H1 (cell line): ENCODE measurements around the gene AQP2. TPM values are rescaled to one million over a fixed set of nuclear protein-coding genes. Genes with fewer than 3 reads are reported as not detected.

ENCODE experiments used
- CTCF ChIA-PET: fragments of 300-600 bp; sonication (Branson Sonifier 250); formaldehyde crosslinking; loops from one replicate; lab custom pipeline; 2021; ENCODE audit not compliant: partially characterized antibody; lab: Charles Lee
- POLR2A ChIA-PET: fragments of 300-600 bp; sonication (Branson Sonifier 250); formaldehyde crosslinking; loops from one replicate; lab custom pipeline; 2021; ENCODE audit warnings: inconsistent platforms; ENCODE audit not compliant: partially characterized antibody; lab: Charles Lee
- DNase-seq, 2 experiments: peaks; one replicate each; pipeline versions ENCODE4 v3.0.0 to v3.0.0-alpha.2; 2010 to 2022; ENCODE audit warnings: low spot score in 2 of 2, low read depth in 1 of 2, mixed read lengths in 1 of 2
- FAIRE-seq: peaks from 2 replicates; lab custom pipeline; 2011; peaks lifted over from hg19 to GRCh38; lab: Jason Lieb, UNC
- H2AFZ ChIP-seq: 2 replicates; pipeline ENCODE4 v1.8.1; 2012; ENCODE audit warnings: low read length, inconsistent platforms
- H2AK5ac ChIP-seq: 2 replicates; pipeline ENCODE4 v1.6.1; 2013; ENCODE audit warnings: low read depth, low read length
- H2BK120ac ChIP-seq: replicated peaks from 2 replicates; pipeline ENCODE3; 2013; ENCODE audit warnings: low read depth, low read length, inconsistent platforms
- H2BK12ac ChIP-seq: 2 replicates; pipeline ENCODE4 v1.6.1; 2013; ENCODE audit warnings: low read depth, low read length
- H2BK15ac ChIP-seq: 2 replicates; pipeline ENCODE4 v1.6.1; 2013; ENCODE audit warnings: low read length
- H2BK20ac ChIP-seq: 2 replicates; pipeline ENCODE4 v1.6.1; 2013; ENCODE audit warnings: low read length
- H2BK5ac ChIP-seq: 2 replicates; pipeline ENCODE4 v1.6.1; 2013; ENCODE audit warnings: low read depth, low read length
- H3K14ac ChIP-seq: 2 replicates; pipeline ENCODE4 v1.6.1; 2013; ENCODE audit warnings: inconsistent platforms; ENCODE audit not compliant: insufficient read length
- H3K18ac ChIP-seq: 2 replicates; pipeline ENCODE4 v1.6.1; 2013; ENCODE audit warnings: low read length; ENCODE audit errors: extremely low read depth
- H3K23ac ChIP-seq: 2 replicates; pipeline ENCODE4 v1.6.1; 2013; ENCODE audit warnings: inconsistent platforms; ENCODE audit not compliant: insufficient read length
- H3K23me2 ChIP-seq: 2 replicates; pipeline ENCODE4 v1.6.1; 2013; ENCODE audit warnings: low read depth, low read length
- H3K27ac ChIP-seq: 2 replicates; pipeline ENCODE4 v1.6.1; 2011; ENCODE audit warnings: low read depth, low read length, inconsistent platforms
- H3K27me3 ChIP-seq, 4 experiments: replicated peaks in 1 of 4; 1 replicate in 1 of 4; 2 replicates in 3 of 4; pipeline versions ENCODE4 v1.6.1 to v1.8.1; 2011 to 2013; ENCODE audit warnings: low read length in 3 of 4, mild to moderate bottlenecking in 3 of 4, inconsistent platforms in 2 of 4, mixed read lengths in 2 of 4, moderate library complexity in 1 of 4; ENCODE audit not compliant: control insufficient read depth in 3 of 4, insufficient read depth in 3 of 4; ENCODE audit errors: extremely low read depth in 1 of 4
- H3K36me3 ChIP-seq, 4 experiments: 2 replicates each; pipeline versions ENCODE4 v1.6.1 to v1.8.1; 2011 to 2013; ENCODE audit warnings: mild to moderate bottlenecking in 4 of 4, low read length in 3 of 4, moderate library complexity in 2 of 4, control low read depth in 1 of 4, inconsistent platforms in 1 of 4; ENCODE audit not compliant: insufficient read depth in 4 of 4, control insufficient read depth in 2 of 4
- H3K4ac ChIP-seq: replicated peaks from 2 replicates; pipeline ENCODE3; 2013; ENCODE audit warnings: low read length, low read depth, mixed read lengths, inconsistent platforms; ENCODE audit not compliant: insufficient read length
- H3K4me1 ChIP-seq, 4 experiments: replicated peaks in 1 of 4; 1 replicate in 1 of 4; 2 replicates in 3 of 4; pipeline versions ENCODE4 v1.6.1 to v1.8.1; 2011 to 2013; ENCODE audit warnings: low read length in 3 of 4, inconsistent platforms in 2 of 4, mixed read lengths in 1 of 4; ENCODE audit not compliant: insufficient read depth in 4 of 4, control insufficient read depth in 3 of 4
- H3K4me2 ChIP-seq, 2 experiments: 2 replicates each; pipeline versions ENCODE4 v1.6.1 to v1.8.1; 2011 to 2013; ENCODE audit warnings: low read depth in 2 of 2, low read length in 2 of 2, control low read depth in 1 of 2, inconsistent platforms in 1 of 2, mild to moderate bottlenecking in 1 of 2; ENCODE audit not compliant: insufficient read depth in 1 of 2
- H3K4me3 ChIP-seq, 4 experiments: fragments of 200-600, 300-600 bp in 1 of 4; sonication (generic), shearing (Covaris generic), sonication (Bioruptor Twin) in 1 of 4; 2 replicates each; pipeline versions ENCODE4 v1.5.1 to v1.8.1; 2011 to 2016; ENCODE audit warnings: low read length in 4 of 4, low read depth in 3 of 4, control low read depth in 2 of 4, inconsistent platforms in 2 of 4, mild to moderate bottlenecking in 2 of 4, mixed read lengths in 1 of 4, moderate library complexity in 1 of 4; ENCODE audit not compliant: insufficient read depth in 2 of 4; ENCODE audit errors: extremely low read depth in 1 of 4
- H3K56ac ChIP-seq: replicated peaks from 2 replicates; pipeline ENCODE3; 2013; ENCODE audit warnings: low read depth, mild to moderate bottlenecking, mixed read lengths, low read length, inconsistent platforms; ENCODE audit not compliant: insufficient read length
- H3K79me1 ChIP-seq: 2 replicates; pipeline ENCODE4 v1.6.1; 2013; ENCODE audit warnings: low read depth, low read length, control low read depth
- H3K79me2 ChIP-seq, 2 experiments: 2 replicates each; pipeline versions ENCODE4 v1.6.1 to v1.8.1; 2012 to 2013; ENCODE audit warnings: low read length in 2 of 2, mild to moderate bottlenecking in 2 of 2, inconsistent platforms in 1 of 2; ENCODE audit not compliant: insufficient read depth in 2 of 2, control insufficient read depth in 1 of 2
- H3K9ac ChIP-seq, 4 experiments: replicated peaks in 1 of 4; 1 replicate in 1 of 4; 2 replicates in 3 of 4; pipeline versions ENCODE4 v1.6.1 to v1.8.1; 2011 to 2013; ENCODE audit warnings: low read depth in 3 of 4, low read length in 3 of 4, control low read depth in 2 of 4, mild to moderate bottlenecking in 2 of 4, moderate library complexity in 2 of 4, inconsistent platforms in 1 of 4; ENCODE audit errors: extremely low read depth in 1 of 4
- H3K9me3 ChIP-seq, 2 experiments: 2 replicates each; pipeline versions ENCODE4 v1.6.1 to v1.8.1; 2012 to 2013; ENCODE audit warnings: mild to moderate bottlenecking in 2 of 2, moderate library complexity in 2 of 2, control low read depth in 1 of 2, inconsistent platforms in 1 of 2, low read depth in 1 of 2, low read length in 1 of 2, mixed read lengths in 1 of 2; ENCODE audit not compliant: insufficient read depth in 2 of 2
- H4K20me1 ChIP-seq, 2 experiments: replicated peaks in 1 of 2; 2 replicates each; pipeline versions ENCODE3 to v1.8.1; 2011 to 2013; ENCODE audit warnings: inconsistent platforms in 2 of 2, low read length in 2 of 2, mild to moderate bottlenecking in 1 of 2; ENCODE audit not compliant: insufficient read depth in 2 of 2, control insufficient read depth in 1 of 2
- H4K5ac ChIP-seq: 2 replicates; pipeline ENCODE4 v1.6.1; 2013; ENCODE audit warnings: low read length, low read depth, mixed read lengths, inconsistent platforms; ENCODE audit not compliant: insufficient read length
- H4K8ac ChIP-seq: 2 replicates; pipeline ENCODE4 v1.8.0; 2013; ENCODE audit warnings: mild to moderate bottlenecking, moderate library complexity, low read length, inconsistent platforms; ENCODE audit not compliant: insufficient read depth; ENCODE audit errors: extremely low read depth
- H4K91ac ChIP-seq: replicated peaks from 2 replicates; pipeline ENCODE3; 2013; ENCODE audit warnings: low read length, mixed read lengths, inconsistent platforms; ENCODE audit not compliant: insufficient read length
- FOSL1 ChIP-seq: IDR thresholded peaks from 2 replicates; pipeline ENCODE4 v1.6.1; 2011; ENCODE audit warnings: mild to moderate bottlenecking, low read depth, low read length, moderate library complexity; ENCODE audit not compliant: insufficient read depth
- GABPA ChIP-seq: IDR thresholded peaks from 2 replicates; pipeline ENCODE4 v1.6.1; 2011; ENCODE audit warnings: mild to moderate bottlenecking, low read length, moderate library complexity, borderline replicate concordance; ENCODE audit not compliant: insufficient read depth
- MAFK ChIP-seq: IDR thresholded peaks from 2 replicates; pipeline ENCODE4 v1.6.1; 2012; ENCODE audit warnings: low read depth, mild to moderate bottlenecking, improper control_type of control experiment, low read length
- RAD21 ChIP-seq, 2 experiments: IDR thresholded peaks in 1 of 2; conservative IDR thresholded peaks in 1 of 2; 2 replicates each; pipeline ENCODE4 v1.6.1; 2011; ENCODE audit warnings: low read depth in 2 of 2, low read length in 2 of 2, improper control_type of control experiment in 1 of 2, inconsistent platforms in 1 of 2, mild to moderate bottlenecking in 1 of 2, moderate library complexity in 1 of 2
- RBBP5 ChIP-seq: IDR thresholded peaks from 2 replicates; pipeline ENCODE4 v1.7.1; 2012; ENCODE audit warnings: low read depth, mild to moderate bottlenecking, inconsistent platforms, low read length, moderate library complexity, borderline replicate concordance
- SAP30 ChIP-seq: fragments of 300-600 bp; sonication (generic); IDR thresholded peaks from 2 replicates; pipeline ENCODE4 v1.7.1; 2012; ENCODE audit warnings: low read length, moderate library complexity, mild to moderate bottlenecking, inconsistent platforms; ENCODE audit not compliant: insufficient read depth, insufficient replicate concordance
- WGBS, 2 experiments: shearing (Covaris generic) in 1 of 2; methylation state at CpG; one replicate each; pipeline versions ENCODE4 v1.1.6 to v1.1.7; 2013 to 2015; ENCODE audit warnings: low lambda C conversion rate in 2 of 2, mixed read lengths in 2 of 2, inconsistent platforms in 1 of 2, low coverage in 1 of 2, missing lambda C conversion rate in 1 of 2; ENCODE audit not compliant: insufficient replicate concordance in 2 of 2, insufficient coverage in 1 of 2, insufficient read length in 1 of 2; ENCODE audit errors: extremely low coverage in 1 of 2, missing lambda C conversion rate in 1 of 2; 5-methylcytosine and 5-hydroxymethylcytosine counted together
- polyA plus RNA-seq, 7 experiments: library from polyadenylated mRNA; depleted of rRNA in 3 of 7; stranded (reverse) in 5 of 7; unstranded in 2 of 7; fragments of >200 nt in 5 of 7; fragments of 200-250 nt in 2 of 7; gene quantifications; 1 replicate in 5 of 7; 2 replicates in 1 of 7; 4 replicates in 1 of 7; pipeline versions ENCODE4 v1.2.1 to v1.2.3, GENCODE V29; 2011 to 2013; ENCODE audit warnings: missing spikeins in 2 of 7, mixed read lengths in 2 of 7
- total RNA-seq: library from RNA; stranded (reverse); fragmentation: NEBNext Ultra II Directional; extraction: Animal tissue kit (Norgen Biotek cat#: 25700); gene quantifications from 2 replicates; pipeline ENCODE4 v1.2.1, GENCODE V29; 2021

The AQP2 gene
- total and polyA plus RNA-seq, 2 of the 8 experiments (the other 6 are each of a cell fraction or from before 2014, with no cell fraction given), result not detected

GRCh38 chr12:49916129-49916919, 34.2 kb upstream of the AQP2 start:
- DNase-seq, result no peak
- no peak overlapping the region for H3K4me3 ChIP-seq

More at GRCh38 chr12:49916129-49916919, 34.2 kb upstream of the AQP2 start:
- Histone ChIP-seq H2BK120ac (no peak overlapping the region), H3K27ac (no peak overlapping the region), H2BK20ac (no peak overlapping the region), H3K23ac (no peak overlapping the region), H3K56ac (no peak overlapping the region), H4K91ac (no peak overlapping the region), H3K36me3 (no peaks in the 10 kb centered on the region), H2BK12ac (no peak overlapping the region), H3K14ac (no peak overlapping the region), H4K8ac (no peak overlapping the region), H3K27me3 (no peaks in the 10 kb centered on the region; a peak in 2 of 7 replicates), H2BK15ac (no peak overlapping the region), H2AK5ac (no peak overlapping the region), H3K79me2 (no peaks in the 10 kb centered on the region), H2BK5ac (no peak overlapping the region), H2AFZ (no peak overlapping the region), H3K9ac (no peak overlapping the region), H3K79me1 (no peaks in the 10 kb centered on the region), H4K20me1 (no peaks in the 10 kb centered on the region), H3K4me2 (no peak overlapping the region), H4K5ac (no peak overlapping the region), H3K18ac (no peak overlapping the region; the same call in 1 of the 2 replicates), H3K23me2 (no peaks in the 10 kb centered on the region), H3K4me1 (peaks cover 0 to 8% (median 3%) of the 10 kb centered on the region in 4 experiments; a peak in 3 of 7 replicates), H3K4ac (no peak overlapping the region), H3K9me3 (no peaks in the 10 kb centered on the region)
- TF ChIP-seq FOSL1 (no peak), RAD21 (IDR thresholded peaks at IDR 0.05 in 1 of 2, conservative IDR thresholded peaks at IDR 0.05 in 1 of 2; ENCODE audit: low read depth in 2 of 2, low read length in 2 of 2) (no peak), RBBP5 (no peak), GABPA (no peak), SAP30 (no peak), MAFK (no peak)
- ChIA-PET POLR2A (no interaction called here), CTCF (interaction anchor here (1.0 to 2.9 kb wide), 7 partner anchors 13 to 50 kb away, joined by 3 to 13 read pairs (median 4); no protein-coding TSS in a partner anchor)
- no peak for FAIRE-seq
- 82% methylated on average over 8 of the region's 8 CpGs; no CpG with 5 or more reads in 1 of the 2 experiments for WGBS, 2 experiments
